HG03280 (cell line): ENCODE measurements around the gene DNAJC3.
"Not testable (repeated sequence)": the region's sequence is repeated elsewhere in the genome, so short reads cannot be mapped to it uniquely, and the experiment has no call there.

Experiments
- ATAC-seq: cut with Tn5 transposase; IDR thresholded peaks from one replicate; pipeline ENCODE4 v1.9.1; 2021; ENCODE audit warnings: mild to moderate bottlenecking, moderate library complexity; ENCODE audit not compliant: unreplicated experiment

Gene DNAJC3

GRCh38 chr13:95671597-95671996, 5.3 kb upstream of the DNAJC3 start:
- no peak for ATAC-seq

GRCh38 chr13:95676105-95676761, 706 bp upstream of the DNAJC3 start:
- ATAC-seq: peak; percentile 12

- no peak for ATAC-seq
Measured at GRCh38 chr13:95677564-95678266, 776 bp downstream of the DNAJC3 start.

GRCh38 chr13:95678967-95679366, 2.0 kb downstream of the DNAJC3 start:
- no peak for ATAC-seq

- no peak for ATAC-seq
Measured at GRCh38 chr13:95679722-95680121, 2.8 kb downstream of the DNAJC3 start.

- ATAC-seq: no peak
Measured at GRCh38 chr13:95684418-95684817, 7.5 kb downstream of the DNAJC3 start.

GRCh38 chr13:95684960-95685359, 8.0 kb downstream of the DNAJC3 start:
- not testable (repeated sequence) for ATAC-seq

- ATAC-seq: no peak
Measured at GRCh38 chr13:95689582-95689926, 12.6 kb downstream of the DNAJC3 start.

- ATAC-seq: not testable (repeated sequence)
Measured at GRCh38 chr13:95690986-95691385, 14.0 kb downstream of the DNAJC3 start.

GRCh38 chr13:95697052-95697680, 20.2 kb downstream of the DNAJC3 start:
- no peak for ATAC-seq

- no peak for ATAC-seq
Measured at GRCh38 chr13:95698047-95698749, 21.3 kb downstream of the DNAJC3 start.

GRCh38 chr13:95703576-95703975, 26.6 kb downstream of the DNAJC3 start:
- ATAC-seq: no peak

GRCh38 chr13:95704510-95704909, 27.6 kb downstream of the DNAJC3 start:
- ATAC-seq: no peak

GRCh38 chr13:95706356-95706755, 29.4 kb downstream of the DNAJC3 start:
- ATAC-seq: no peak

GRCh38 chr13:95707035-95707434, 30.1 kb downstream of the DNAJC3 start:
- ATAC-seq: no peak

- no peak for ATAC-seq
Measured at GRCh38 chr13:95707442-95708390, 30.8 kb downstream of the DNAJC3 start.

- ATAC-seq: no peak
Measured at GRCh38 chr13:95708391-95708774, 31.4 kb downstream of the DNAJC3 start.

GRCh38 chr13:95708811-95709500, 32.0 kb downstream of the DNAJC3 start:
- ATAC-seq: no peak

- ATAC-seq: no peak
Measured at GRCh38 chr13:95710313-95710712, 33.4 kb downstream of the DNAJC3 start.

GRCh38 chr13:95712846-95713245, 35.9 kb downstream of the DNAJC3 start:
- ATAC-seq: not testable (repeated sequence)
